Measurements from ENCODE around the gene PPP2R3C.

PPP2R3C gene

DNA sequence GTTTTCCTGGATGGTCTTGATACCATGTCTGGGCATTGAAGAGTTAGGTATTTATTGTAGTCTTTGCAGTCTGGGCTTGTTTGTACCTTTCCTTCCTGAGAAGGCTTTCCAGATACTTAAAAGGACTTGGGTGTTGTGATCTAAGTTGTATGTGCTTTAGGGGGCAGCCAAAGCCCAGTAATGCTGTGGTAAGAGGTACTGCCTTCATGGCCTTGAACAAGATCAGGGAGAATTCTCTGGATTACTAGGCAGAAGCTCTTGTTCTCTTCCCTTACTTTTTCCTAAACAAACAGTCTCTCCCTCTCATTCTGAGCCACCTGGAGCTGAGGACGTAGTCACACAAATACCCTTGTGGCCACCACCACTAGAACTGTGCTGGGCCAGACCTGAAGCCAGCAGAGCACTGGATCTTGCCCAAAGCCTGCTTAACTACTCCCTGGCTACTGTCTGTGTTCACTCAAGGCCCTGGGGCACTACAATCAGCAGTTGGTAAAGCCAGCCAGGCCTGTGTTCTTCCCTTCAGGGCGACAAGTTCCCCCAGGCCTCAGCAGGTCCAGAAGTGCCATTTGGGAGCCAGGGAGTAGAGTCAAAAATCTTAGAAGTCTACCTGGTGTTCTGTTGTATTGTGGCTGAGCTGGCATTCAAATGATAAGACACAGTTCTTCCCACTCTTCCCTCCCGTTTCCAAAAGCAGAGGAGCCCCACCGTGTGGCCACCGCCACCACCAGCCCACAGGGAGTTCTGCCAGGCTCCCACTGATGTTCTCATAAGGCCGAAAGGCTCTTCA lies 11.9 kb upstream of the PPP2R3C start:
- no peak overlapping the region for H3K4me3 ChIP-seq (ENCODE audit: low read length)
- TF ChIP-seq, protein P1, sequence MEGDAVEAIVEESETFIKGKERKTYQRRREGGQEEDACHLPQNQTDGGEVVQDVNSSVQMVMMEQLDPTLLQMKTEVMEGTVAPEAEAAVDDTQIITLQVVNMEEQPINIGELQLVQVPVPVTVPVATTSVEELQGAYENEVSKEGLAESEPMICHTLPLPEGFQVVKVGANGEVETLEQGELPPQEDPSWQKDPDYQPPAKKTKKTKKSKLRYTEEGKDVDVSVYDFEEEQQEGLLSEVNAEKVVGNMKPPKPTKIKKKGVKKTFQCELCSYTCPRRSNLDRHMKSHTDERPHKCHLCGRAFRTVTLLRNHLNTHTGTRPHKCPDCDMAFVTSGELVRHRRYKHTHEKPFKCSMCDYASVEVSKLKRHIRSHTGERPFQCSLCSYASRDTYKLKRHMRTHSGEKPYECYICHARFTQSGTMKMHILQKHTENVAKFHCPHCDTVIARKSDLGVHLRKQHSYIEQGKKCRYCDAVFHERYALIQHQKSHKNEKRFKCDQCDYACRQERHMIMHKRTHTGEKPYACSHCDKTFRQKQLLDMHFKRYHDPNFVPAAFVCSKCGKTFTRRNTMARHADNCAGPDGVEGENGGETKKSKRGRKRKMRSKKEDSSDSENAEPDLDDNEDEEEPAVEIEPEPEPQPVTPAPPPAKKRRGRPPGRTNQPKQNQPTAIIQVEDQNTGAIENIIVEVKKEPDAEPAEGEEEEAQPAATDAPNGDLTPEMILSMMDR (IDR thresholded peaks at IDR 0.05; ENCODE audit: insufficient read depth, low read depth, low read length, missing control alignments) = no peak
- no peak for DNase-seq (ENCODE audit: low read depth)

GRCh38 chr14:35124127-35124526 lies 2.3 kb upstream of the PPP2R3C start:
- TF ChIP-seq, protein P1 (IDR thresholded peaks at IDR 0.05; ENCODE audit: insufficient read depth, low read depth, low read length, missing control alignments) = no peak
- H3K4me3 ChIP-seq (ENCODE audit: low read length) = no peak overlapping the region
- no peak for DNase-seq (ENCODE audit: low read depth)

- H3K4me3 ChIP-seq (ENCODE audit: low read length) = peak overlapping the region; percentile 98
- DNase-seq (ENCODE audit: low read depth) = no peak
- TF ChIP-seq, protein P1 (IDR thresholded peaks at IDR 0.05; ENCODE audit: insufficient read depth, low read depth, low read length, missing control alignments) = no peak
Measured at GRCh38 chr14:35123388-35123703, 1.6 kb upstream of the PPP2R3C start.

DNA sequence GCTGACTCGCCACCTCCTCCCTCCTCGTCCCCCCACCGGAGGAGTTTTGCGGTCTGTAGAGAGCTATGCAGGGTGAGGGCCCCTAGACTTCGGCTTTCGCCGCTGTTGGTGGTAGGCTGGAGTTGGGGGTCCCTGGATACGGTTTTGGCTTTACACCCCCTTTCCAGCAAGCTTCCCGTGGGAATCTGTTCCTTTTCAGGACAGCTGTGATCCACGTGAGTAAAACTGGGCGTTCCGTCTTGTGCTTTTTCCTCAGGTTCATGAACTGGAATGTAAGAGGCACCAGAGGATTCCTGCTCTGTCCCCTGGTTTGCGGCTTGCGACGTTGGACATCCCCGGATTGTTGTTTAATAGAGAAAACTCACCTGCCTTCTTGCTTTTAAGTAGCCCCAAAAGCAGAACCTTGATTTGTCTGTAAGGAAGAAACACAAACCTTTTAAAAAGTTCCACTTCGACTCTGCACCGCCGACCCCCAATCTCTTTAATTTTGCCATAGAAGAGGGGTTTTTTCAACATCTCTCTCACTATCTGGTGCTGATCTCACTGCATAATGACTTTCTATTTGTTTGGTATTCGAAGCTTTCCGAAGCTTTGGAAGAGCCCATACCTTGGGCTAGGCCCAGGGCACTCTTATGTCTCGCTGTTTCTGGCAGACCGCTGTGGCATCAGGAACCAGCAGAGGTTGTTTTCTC lies 1.1 kb upstream of the PPP2R3C start:
- H3K4me3 ChIP-seq (ENCODE audit: low read length) = peak overlapping the region; percentile 98
- TF ChIP-seq, protein P1 (IDR thresholded peaks at IDR 0.05; ENCODE audit: insufficient read depth, low read depth, low read length, missing control alignments) = no peak
- no peak for DNase-seq (ENCODE audit: low read depth)

GRCh38 chr14:35121026-35121886 lies 534 bp downstream of the PPP2R3C start:
- H3K4me3 ChIP-seq (ENCODE audit: low read length) = peak overlapping the region; percentile 98
- peak; percentile 16 for DNase-seq (ENCODE audit: low read depth)
- TF ChIP-seq, protein P1 (IDR thresholded peaks at IDR 0.05; ENCODE audit: insufficient read depth, low read depth, low read length, missing control alignments) = no peak

DNA sequence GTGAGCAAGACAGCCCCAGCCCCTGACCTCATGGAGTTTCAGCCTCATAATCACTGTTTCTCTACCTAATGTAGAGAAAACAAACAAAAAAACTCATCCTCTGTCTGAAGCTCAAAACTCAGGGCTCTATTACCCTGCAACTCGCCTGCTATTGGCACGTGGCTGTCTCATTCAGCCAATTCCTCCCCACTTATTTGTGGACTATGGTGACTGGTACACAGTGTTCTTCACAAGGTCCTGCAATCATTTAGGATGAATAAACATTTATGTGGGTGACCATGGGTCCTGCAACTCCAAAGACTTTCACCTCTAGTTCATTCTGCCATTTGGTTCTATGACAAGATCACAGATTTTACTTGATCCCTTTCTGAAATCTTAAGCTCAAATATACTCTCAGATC lies 4.7 kb downstream of the PPP2R3C start:
- TF ChIP-seq, protein P1 (IDR thresholded peaks at IDR 0.05; ENCODE audit: insufficient read depth, low read depth, low read length, missing control alignments) = no peak
- H3K4me3 ChIP-seq (ENCODE audit: low read length) = no peak overlapping the region
- DNase-seq (ENCODE audit: low read depth) = no peak

All from epithelial cell of esophagus (primary cell).